Mesendoderm (in vitro differentiated cells): ENCODE data around the gene API5.
A peak's percentile ranks its signal among the peaks of the same experiment; 100 is the strongest.

ENCODE experiments used
- DNase-seq: peaks from one replicate; pipeline ENCODE4 v3.0.0; 2013
- H2AK5ac ChIP-seq: 2 replicates; pipeline ENCODE4 v1.6.1; 2013; ENCODE audit warnings: low read length, inconsistent platforms
- H2BK120ac ChIP-seq: 2 replicates; pipeline ENCODE4 v1.6.1; 2013; ENCODE audit warnings: low read depth, mild to moderate bottlenecking, low read length, moderate library complexity, mixed read lengths
- H2BK15ac ChIP-seq: replicated peaks from 2 replicates; pipeline ENCODE4 v1.6.1; 2013; ENCODE audit warnings: low read depth, mild to moderate bottlenecking, moderate library complexity
- H2BK5ac ChIP-seq: 2 replicates; pipeline ENCODE4 v1.6.1; 2013; ENCODE audit warnings: low read length, inconsistent platforms
- H3K18ac ChIP-seq: 2 replicates; pipeline ENCODE4 v1.6.1; 2013; ENCODE audit warnings: mild to moderate bottlenecking, low read length, mixed read lengths
- H3K23ac ChIP-seq: one replicate; pipeline ENCODE4 v1.6.1; 2013; ENCODE audit warnings: low read length
- H3K27ac ChIP-seq: 2 replicates; pipeline ENCODE4 v1.5.1; 2013; ENCODE audit warnings: low read depth, mild to moderate bottlenecking, inconsistent platforms, low read length, moderate library complexity
- H3K27me3 ChIP-seq: 2 replicates; pipeline ENCODE4 v1.6.1; 2013; ENCODE audit warnings: low read length, control low read depth, mild to moderate bottlenecking, inconsistent platforms; ENCODE audit not compliant: insufficient read depth, poor library complexity
- H3K36me3 ChIP-seq: 2 replicates; pipeline ENCODE4 v1.6.1; 2013; ENCODE audit warnings: low read length, inconsistent platforms; ENCODE audit not compliant: control insufficient read depth, insufficient read depth
- H3K4ac ChIP-seq: one replicate; pipeline ENCODE4 v1.6.1; 2013; ENCODE audit warnings: low read depth, mild to moderate bottlenecking, low read length, moderate library complexity
- H3K4me1 ChIP-seq: 2 replicates; pipeline ENCODE4 v1.6.1; 2013; ENCODE audit warnings: low read depth, low read length, inconsistent platforms; ENCODE audit not compliant: control insufficient read depth
- H3K4me2 ChIP-seq: 2 replicates; pipeline ENCODE4 v1.6.1; 2013; ENCODE audit warnings: low read length
- H3K4me3 ChIP-seq: 2 replicates; pipeline ENCODE4 v1.5.1; 2013; ENCODE audit warnings: mild to moderate bottlenecking, low read length
- H3K56ac ChIP-seq: one replicate; pipeline ENCODE4 v1.6.1; 2013; ENCODE audit warnings: low read length
- H3K79me1 ChIP-seq: 2 replicates; pipeline ENCODE4 v1.6.1; 2013; ENCODE audit warnings: low read length, inconsistent platforms
- H3K79me2 ChIP-seq: 2 replicates; pipeline ENCODE4 v1.6.1; 2013; ENCODE audit warnings: mild to moderate bottlenecking, low read length; ENCODE audit not compliant: control insufficient read depth, insufficient read depth
- H3K9ac ChIP-seq: 2 replicates; pipeline ENCODE4 v1.6.1; 2013; ENCODE audit warnings: low read length, inconsistent platforms
- H4K5ac ChIP-seq: one replicate; pipeline ENCODE4 v1.6.1; 2013; ENCODE audit warnings: low read length
- H4K8ac ChIP-seq: one replicate; pipeline ENCODE4 v1.6.1; 2013; ENCODE audit warnings: low read depth, mild to moderate bottlenecking, control low read depth, low read length, moderate library complexity
- WGBS: extraction: QIAGEN DNeasy Blood & Tissue Kit; methylation state at CpG from one replicate; pipeline ENCODE4 v1.1.7; 2013; ENCODE audit warnings: low lambda C conversion rate, missing lambda C conversion rate; ENCODE audit not compliant: insufficient coverage; ENCODE audit errors: extremely low coverage; 5-methylcytosine and 5-hydroxymethylcytosine counted together

Gene API5

DNA sequence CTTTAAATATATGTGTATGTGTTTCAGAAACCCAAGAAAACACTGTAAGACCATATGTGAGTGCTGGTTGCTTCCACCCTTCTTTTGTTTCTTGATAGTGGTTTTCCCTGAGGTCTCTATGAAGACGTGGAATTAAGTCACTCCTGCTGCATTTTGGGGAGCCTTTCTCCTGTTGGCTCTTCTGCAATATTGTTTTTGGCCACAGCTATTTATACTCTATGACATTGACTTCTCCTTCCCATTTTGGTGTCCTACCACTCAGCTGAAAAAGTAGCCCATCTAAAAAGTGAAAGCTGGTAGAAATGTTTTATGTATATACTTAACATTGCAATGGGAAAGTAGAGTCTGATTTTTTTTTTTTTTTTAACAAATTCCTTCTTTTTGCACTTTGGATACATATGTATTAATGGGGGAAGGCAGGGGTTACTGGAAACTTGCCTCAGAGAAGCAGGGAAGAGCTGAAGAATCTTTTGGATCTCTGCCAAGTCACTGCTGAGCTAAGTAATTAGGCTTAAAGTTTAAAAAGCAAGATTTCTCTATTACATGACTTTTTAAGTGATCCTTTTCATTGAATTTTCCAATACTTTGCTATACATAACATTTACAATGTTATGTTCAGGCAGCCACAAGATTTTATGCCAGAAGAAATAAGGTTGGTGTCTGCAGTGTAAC lies 48.7 kb downstream of the API5 start:
- Histone ChIP-seq H4K5ac (no peak overlapping the region), H2BK120ac (no peak overlapping the region), H3K4ac (no peak overlapping the region), H2AK5ac (no peak overlapping the region), H3K4me1 (no peaks in the 10 kb centered on the region), H2BK5ac (no peak overlapping the region), H3K27ac (no peak overlapping the region), H3K4me2 (no peak overlapping the region), H3K23ac (no peak overlapping the region), H2BK15ac (no peak overlapping the region), H4K8ac (peak overlapping the region; percentile 39), H3K4me3 (no peak overlapping the region), H3K56ac (no peak overlapping the region), H3K36me3 (no peaks in the 10 kb centered on the region), H3K27me3 (no peaks in the 10 kb centered on the region), H3K79me1 (peaks cover 6% of the 10 kb centered on the region), H3K9ac (no peak overlapping the region), H3K18ac (no peak overlapping the region), H3K79me2 (peaks cover 47% of the 10 kb centered on the region)
- no peak for DNase-seq
- WGBS, result no CpG with 5 or more reads among the region's 1 CpG

GRCh38 chr11:43366677-43367076 lies 54.9 kb downstream of the API5 start:
- H3K79me1 ChIP-seq, result peaks cover 30% of the 10 kb centered on the region
- H3K56ac ChIP-seq, result no peak overlapping the region
- no peaks in the 10 kb centered on the region for H3K4me1 ChIP-seq
- peaks cover 52% of the 10 kb centered on the region for H3K79me2 ChIP-seq
- no peaks in the 10 kb centered on the region for H3K27me3 ChIP-seq
- H2BK120ac ChIP-seq, result no peak overlapping the region
- H3K27ac ChIP-seq, result no peak overlapping the region
- no peaks in the 10 kb centered on the region for H3K36me3 ChIP-seq
- H3K4ac ChIP-seq, result no peak overlapping the region
- H4K5ac ChIP-seq, result no peak overlapping the region
- no peak overlapping the region for H2BK5ac ChIP-seq
- H3K18ac ChIP-seq, result no peak overlapping the region
- DNase-seq, result no peak
- no peak overlapping the region for H4K8ac ChIP-seq
- no peak overlapping the region for H3K4me2 ChIP-seq
- no peak overlapping the region for H2AK5ac ChIP-seq
- H3K23ac ChIP-seq, result no peak overlapping the region
- no peak overlapping the region for H3K4me3 ChIP-seq
- H2BK15ac ChIP-seq, result no peak overlapping the region
- no peak overlapping the region for H3K9ac ChIP-seq
- whole genome bisulfite sequencing, result no CpG with 5 or more reads among the region's 5 CpGs

DNA sequence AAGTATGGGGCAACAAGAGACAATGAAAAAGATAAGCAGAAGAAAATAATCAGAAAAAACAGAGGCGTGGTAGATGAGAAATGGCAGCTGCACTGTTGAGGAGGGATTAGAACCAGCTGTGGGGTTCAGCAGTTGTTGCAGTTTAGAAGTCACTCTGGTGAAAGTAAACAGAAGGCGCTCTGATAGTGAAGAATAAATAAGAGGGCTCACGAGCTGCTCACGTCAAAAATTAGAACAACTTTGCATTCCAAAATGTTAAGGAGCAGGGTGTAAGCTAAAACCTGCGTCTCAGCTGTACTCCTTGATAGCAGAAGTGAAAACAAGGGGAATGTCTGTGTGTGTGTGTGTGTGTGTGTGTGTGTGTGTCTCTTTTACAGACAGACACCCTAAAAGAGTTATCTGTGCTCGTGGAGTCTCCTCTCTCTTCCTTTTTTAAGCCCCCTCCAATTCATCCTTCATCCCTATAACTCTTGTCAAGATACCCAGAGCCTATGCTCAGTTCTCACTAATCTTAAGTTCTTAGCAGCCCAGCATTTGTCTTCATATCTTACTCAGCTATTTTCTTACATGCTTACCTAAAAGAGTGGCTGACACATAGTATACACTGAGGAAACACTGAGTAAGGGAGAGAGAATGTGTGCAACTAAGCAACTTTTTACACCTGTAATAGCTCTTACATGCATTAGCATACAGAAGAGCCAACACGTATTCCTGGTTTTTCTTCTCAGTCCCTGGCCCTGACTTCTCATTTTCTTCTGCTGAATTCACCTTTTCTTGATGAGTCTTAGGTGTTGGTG lies 55.8 kb downstream of the API5 start:
- H3K23ac ChIP-seq, result no peak overlapping the region
- no peak overlapping the region for H4K8ac ChIP-seq
- H2BK15ac ChIP-seq, result no peak overlapping the region
- no peak overlapping the region for H3K56ac ChIP-seq
- H3K4me2 ChIP-seq, result no peak overlapping the region
- H3K79me2 ChIP-seq, result peaks cover 46% of the 10 kb centered on the region
- DNase-seq, result no peak
- H3K9ac ChIP-seq, result no peak overlapping the region
- no peak overlapping the region for H2BK120ac ChIP-seq
- H2BK5ac ChIP-seq, result no peak overlapping the region
- no peak overlapping the region for H3K27ac ChIP-seq
- H2AK5ac ChIP-seq, result no peak overlapping the region
- no peaks in the 10 kb centered on the region for H3K4me1 ChIP-seq
- peaks cover 26% of the 10 kb centered on the region for H3K79me1 ChIP-seq
- no peak overlapping the region for H3K4ac ChIP-seq
- WGBS, result no CpG with 5 or more reads among the region's 7 CpGs
- H3K27me3 ChIP-seq, result no peaks in the 10 kb centered on the region
- H3K18ac ChIP-seq, result no peak overlapping the region
- H3K4me3 ChIP-seq, result no peak overlapping the region
- H3K36me3 ChIP-seq, result no peaks in the 10 kb centered on the region
- H4K5ac ChIP-seq, result no peak overlapping the region

GRCh38 chr11:43376065-43376464 lies 64.3 kb downstream of the API5 start:
- no peak overlapping the region for H3K4me2 ChIP-seq
- no peak overlapping the region for H3K18ac ChIP-seq
- no peaks in the 10 kb centered on the region for H3K4me1 ChIP-seq
- H3K56ac ChIP-seq, result no peak overlapping the region
- H3K27ac ChIP-seq, result no peak overlapping the region
- no peak overlapping the region for H2BK120ac ChIP-seq
- H2AK5ac ChIP-seq, result no peak overlapping the region
- DNase-seq, result no peak
- H2BK15ac ChIP-seq, result no peak overlapping the region
- no peaks in the 10 kb centered on the region for H3K79me2 ChIP-seq
- WGBS, result no CpG with 5 or more reads among the region's 2 CpGs
- no peaks in the 10 kb centered on the region for H3K36me3 ChIP-seq
- no peak overlapping the region for H3K4me3 ChIP-seq
- H2BK5ac ChIP-seq, result no peak overlapping the region
- H3K23ac ChIP-seq, result no peak overlapping the region
- H3K9ac ChIP-seq, result no peak overlapping the region
- peaks cover 7% of the 10 kb centered on the region for H3K79me1 ChIP-seq
- H3K4ac ChIP-seq, result no peak overlapping the region
- no peak overlapping the region for H4K5ac ChIP-seq
- H3K27me3 ChIP-seq, result no peaks in the 10 kb centered on the region
- no peak overlapping the region for H4K8ac ChIP-seq

GRCh38 chr11:43376594-43376993 lies 64.8 kb downstream of the API5 start:
- Histone ChIP-seq H2BK5ac (no peak overlapping the region), H3K79me2 (no peaks in the 10 kb centered on the region), H3K4me3 (no peak overlapping the region), H3K27me3 (no peaks in the 10 kb centered on the region), H3K9ac (no peak overlapping the region), H3K4ac (no peak overlapping the region), H4K8ac (no peak overlapping the region), H2BK120ac (no peak overlapping the region), H3K27ac (no peak overlapping the region), H3K4me2 (no peak overlapping the region), H3K18ac (no peak overlapping the region), H3K36me3 (no peaks in the 10 kb centered on the region), H3K23ac (no peak overlapping the region), H3K79me1 (peaks cover 4% of the 10 kb centered on the region), H3K4me1 (no peaks in the 10 kb centered on the region), H2BK15ac (no peak overlapping the region), H2AK5ac (no peak overlapping the region), H3K56ac (no peak overlapping the region), H4K5ac (no peak overlapping the region)
- WGBS, result no CpG with 5 or more reads among the region's 2 CpGs
- no peak for DNase-seq
